Stomach (tissue), 9 donors: ENCODE data around the gene UTS2B. TPM values are rescaled to one million over a fixed set of nuclear protein-coding genes. Genes with fewer than 3 reads are reported as not detected.

Source experiments
- DNase-seq, 2 donors: peaks; one replicate each; pipeline versions ENCODE4 v3.0.0 to v3.0.0-alpha.2; 2013 to 2019
- H3K27ac ChIP-seq, 5 donors: fragments of 200-600 bp in 4 of 5; sonication (generic) in 4 of 5; one replicate each; pipeline ENCODE4 v1.5.1; 2013 to 2019; ENCODE audit warnings: mild to moderate bottlenecking in 1 of 5, moderate library complexity in 1 of 5
- H3K27me3 ChIP-seq, 3 donors: fragments of 200-600 bp; sonication (generic); one replicate each; pipeline ENCODE4 v1.5.1; 2017 to 2019; ENCODE audit warnings: mixed run types in 1 of 3
- H3K36me3 ChIP-seq, 4 donors: fragments of 200-600 bp; sonication (generic); 1 replicate in 3 of 4; 2 replicates in 1 of 4; pipeline ENCODE4 v1.5.1; 2016 to 2019
- H3K4me1 ChIP-seq, 4 donors: fragments of 200-600 bp; sonication (generic); one replicate each; pipeline ENCODE4 v1.5.1; 2016 to 2019
- H3K4me3 ChIP-seq, 4 donors: fragments of 200-600 bp; sonication (generic) in 3 of 4; one replicate each; pipeline ENCODE4 v1.5.1; 2016 to 2019; ENCODE audit warnings: mild to moderate bottlenecking in 1 of 4
- H3K9me3 ChIP-seq, 4 donors: fragments of 200-600 bp; sonication (generic); one replicate each; pipeline ENCODE4 v1.5.1; 2016 to 2019
- EP300 ChIP-seq: sonication (generic); formaldehyde crosslinking; IDR thresholded peaks from one replicate; pipeline ENCODE4 v1.6.1; 2017; ENCODE audit warnings: antibody characterized with exemption
- POLR2A ChIP-seq, 4 donors: fragments of 450-650 bp; IDR thresholded peaks; one replicate each; pipeline ENCODE4 v1.6.1; 2016; ENCODE audit warnings: antibody characterized with exemption in 4 of 4, control low read depth in 2 of 4, mild to moderate bottlenecking in 1 of 4, moderate library complexity in 1 of 4
- POLR2AphosphoS5 ChIP-seq, 3 donors: sonication (generic); formaldehyde crosslinking; IDR thresholded peaks; one replicate each; pipeline ENCODE4 v1.6.1; 2016; ENCODE audit warnings: antibody characterized with exemption in 3 of 3
- WGBS, 5 donors: extraction: QIAGEN DNeasy Blood & Tissue Kit in 3 of 5; methylation state at CpG; one replicate each; pipeline versions ENCODE4 v1.1.5 to v1.1.7; 2013 to 2018; 5-methylcytosine and 5-hydroxymethylcytosine counted together
- intact Hi-C: fragments of 100-400 bp; cut with DNase I; formaldehyde crosslinking; loops from one replicate; pipeline ENCODE4 v1.15.1; 2023; ENCODE audit warnings: low total_unique reads
- polyA plus RNA-seq, 3 donors: library from polyadenylated mRNA; stranded (reverse); fragments of 200-250 nt; gene quantifications; one replicate each; pipeline ENCODE4 v1.2.3, GENCODE V29; 2013
- total RNA-seq, 5 donors: library from RNA; depleted of rRNA; stranded (reverse); fragments of >200 nt; gene quantifications; one replicate each; pipeline versions ENCODE4 v1.1.0 to v1.2.3, GENCODE V29; 2014 to 2016
- TF ChIP-seq, protein P1 (sequence below), 7 experiments: fragments of 450-650 bp in 4 of 7; fragments of 200-600 bp in 3 of 7; sonication (generic) in 3 of 7; IDR thresholded peaks; one replicate each; pipeline ENCODE4 v1.5.1; 2016 to 2019; ENCODE audit warnings: antibody characterized with exemption in 7 of 7, control low read depth in 2 of 7, mild to moderate bottlenecking in 1 of 7
- donor health status: healthy with polysubstance abuse.
- donor health status: Bipolar disorder and iron deficiency.
- donor health status: healthy.

UTS2B gene
- total and polyA plus RNA-seq, 8 donors, result 0.20 to 0.46 TPM; not detected in 6

DNA sequence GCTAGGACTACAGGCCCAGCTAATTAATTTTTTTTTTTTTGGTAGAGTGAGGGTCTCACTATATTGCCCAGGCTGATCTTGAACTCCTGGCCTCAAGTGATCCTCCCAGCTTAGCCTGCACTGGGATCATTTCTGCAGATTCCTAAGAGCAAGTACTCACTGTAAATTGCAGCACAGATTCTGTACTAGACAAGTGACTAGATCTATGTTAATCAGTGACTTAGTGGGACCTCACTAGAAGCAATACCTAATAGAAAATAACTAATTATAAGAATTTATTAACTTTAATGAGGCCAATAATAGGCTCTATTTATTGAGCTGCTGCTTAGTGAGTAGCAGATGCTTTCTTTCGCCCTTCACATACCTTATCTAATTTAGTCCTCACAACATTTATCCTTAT is 10.6 kb upstream of the UTS2B start:
- no peaks in the 10 kb centered on the region for H3K9me3 ChIP-seq
- no peak overlapping the region for H3K27ac ChIP-seq
- DNase-seq, result no peak
- no peaks in the 10 kb centered on the region for H3K36me3 ChIP-seq
- H3K27me3 ChIP-seq, result no peaks in the 10 kb centered on the region
- 93 to 97% (median 96%) methylated on average over 1 of the region's 1 CpG for WGBS, 5 donors
- intact Hi-C loops, result no loop called here
- no peak overlapping the region for H3K4me3 ChIP-seq
- H3K4me1 ChIP-seq, result peaks cover 23 to 88% (median 56%) of the 10 kb centered on the region in 4 donors
- TF ChIP-seq POLR2AphosphoS5 (IDR thresholded peaks at IDR 0.05) (no peak), POLR2A (IDR thresholded peaks at IDR 0.05) (no peak), EP300 (no peak)
- TF ChIP-seq, protein P1, sequence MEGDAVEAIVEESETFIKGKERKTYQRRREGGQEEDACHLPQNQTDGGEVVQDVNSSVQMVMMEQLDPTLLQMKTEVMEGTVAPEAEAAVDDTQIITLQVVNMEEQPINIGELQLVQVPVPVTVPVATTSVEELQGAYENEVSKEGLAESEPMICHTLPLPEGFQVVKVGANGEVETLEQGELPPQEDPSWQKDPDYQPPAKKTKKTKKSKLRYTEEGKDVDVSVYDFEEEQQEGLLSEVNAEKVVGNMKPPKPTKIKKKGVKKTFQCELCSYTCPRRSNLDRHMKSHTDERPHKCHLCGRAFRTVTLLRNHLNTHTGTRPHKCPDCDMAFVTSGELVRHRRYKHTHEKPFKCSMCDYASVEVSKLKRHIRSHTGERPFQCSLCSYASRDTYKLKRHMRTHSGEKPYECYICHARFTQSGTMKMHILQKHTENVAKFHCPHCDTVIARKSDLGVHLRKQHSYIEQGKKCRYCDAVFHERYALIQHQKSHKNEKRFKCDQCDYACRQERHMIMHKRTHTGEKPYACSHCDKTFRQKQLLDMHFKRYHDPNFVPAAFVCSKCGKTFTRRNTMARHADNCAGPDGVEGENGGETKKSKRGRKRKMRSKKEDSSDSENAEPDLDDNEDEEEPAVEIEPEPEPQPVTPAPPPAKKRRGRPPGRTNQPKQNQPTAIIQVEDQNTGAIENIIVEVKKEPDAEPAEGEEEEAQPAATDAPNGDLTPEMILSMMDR (IDR thresholded peaks at IDR 0.05), result no peak

DNA sequence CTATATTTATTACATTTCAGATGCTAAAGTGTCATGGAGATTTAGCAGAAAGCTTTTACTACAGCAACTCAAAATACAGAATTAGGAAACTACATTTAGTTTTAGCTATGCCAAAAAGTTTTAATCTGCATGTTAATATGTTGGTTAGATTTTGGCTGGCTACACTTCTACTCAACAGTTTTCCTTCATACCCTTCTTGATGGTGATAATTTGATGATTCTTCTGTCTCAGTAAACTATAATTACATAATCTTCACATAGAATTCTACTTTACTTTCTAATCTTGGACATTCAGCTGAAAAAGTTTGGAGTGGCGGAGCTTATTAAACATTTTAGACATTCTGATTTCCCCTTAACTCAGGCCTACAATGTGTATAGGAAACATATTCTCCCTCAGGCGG is 10.0 kb upstream of the UTS2B start:
- TF ChIP-seq, protein P1 (IDR thresholded peaks at IDR 0.05), result no peak
- TF ChIP-seq EP300, result no peak
- no peak for TF ChIP-seq POLR2A (IDR thresholded peaks at IDR 0.05)
- H3K27me3 ChIP-seq, result no peaks in the 10 kb centered on the region
- H3K4me3 ChIP-seq, result no peak overlapping the region
- intact Hi-C loops, result no loop called here
- peaks cover 23 to 91% (median 56%) of the 10 kb centered on the region in 4 donors for H3K4me1 ChIP-seq
- H3K27ac ChIP-seq, result no peak overlapping the region
- H3K9me3 ChIP-seq, result no peaks in the 10 kb centered on the region
- DNase-seq, result no peak
- 93 to 99% (median 95%) methylated on average over 2 of the region's 2 CpGs for WGBS, 5 donors
- no peaks in the 10 kb centered on the region for H3K36me3 ChIP-seq

DNA sequence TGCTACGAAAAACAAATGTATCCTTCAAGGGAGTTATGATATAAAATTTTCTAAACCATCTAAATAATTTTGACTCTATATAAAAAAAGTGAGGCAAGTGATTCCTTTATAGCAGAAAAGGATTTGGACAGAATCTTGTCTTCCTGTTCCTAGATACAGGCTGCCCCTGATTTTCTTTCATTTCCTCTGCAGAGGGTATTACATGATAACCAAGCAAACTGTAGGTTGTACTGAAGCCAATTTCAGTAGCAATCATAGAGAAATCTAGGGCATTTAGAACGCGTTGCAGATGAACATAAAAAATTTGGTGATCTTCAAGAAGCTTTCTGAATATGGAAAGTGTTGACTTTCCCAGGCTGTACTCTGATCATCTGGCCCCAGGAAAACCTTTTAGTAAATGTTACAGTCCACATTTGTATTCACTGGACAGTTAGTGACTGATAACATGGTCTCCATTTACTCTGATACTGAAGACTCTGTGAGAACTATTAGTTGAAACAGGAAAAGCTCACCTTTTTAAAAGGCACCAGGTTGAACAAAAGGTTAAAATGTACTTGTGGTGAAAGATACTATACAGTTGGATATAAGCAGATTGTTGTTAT is 9.1 kb upstream of the UTS2B start:
- Histone ChIP-seq H3K27me3 (no peaks in the 10 kb centered on the region), H3K4me3 (no peak overlapping the region), H3K4me1 (peaks cover 18 to 90% (median 59%) of the 10 kb centered on the region in 4 donors), H3K9me3 (no peaks in the 10 kb centered on the region), H3K36me3 (no peaks in the 10 kb centered on the region), H3K27ac (no peak overlapping the region)
- TF ChIP-seq POLR2AphosphoS5 (IDR thresholded peaks at IDR 0.05), result no peak
- TF ChIP-seq POLR2A (IDR thresholded peaks at IDR 0.05), result no peak
- TF ChIP-seq, protein P1 (IDR thresholded peaks at IDR 0.05), result no peak
- TF ChIP-seq EP300, result no peak
- no peak for DNase-seq
- 53 to 72% (median 55%) methylated on average over 3 of the region's 3 CpGs for WGBS, 5 donors
- intact Hi-C loops, result no loop called here

DNA sequence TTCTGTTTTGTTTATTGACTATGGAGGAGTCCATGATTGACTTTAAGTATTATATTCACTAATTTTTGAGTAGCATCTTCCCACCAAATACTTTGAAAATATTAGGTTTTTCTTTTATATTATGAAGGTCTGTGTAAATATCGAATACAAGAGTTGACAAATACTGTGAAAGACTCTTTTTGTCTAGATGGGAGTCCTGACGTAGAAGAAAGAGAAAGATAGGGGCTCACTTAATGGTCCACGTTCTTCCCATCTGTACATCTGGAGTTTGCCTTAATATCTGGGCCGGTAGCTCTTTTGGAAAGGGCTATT is 7.8 kb upstream of the UTS2B start:
- intact Hi-C loops, result no loop called here
- no peak overlapping the region for H3K4me3 ChIP-seq
- no peaks in the 10 kb centered on the region for H3K36me3 ChIP-seq
- no peaks in the 10 kb centered on the region for H3K9me3 ChIP-seq
- 87 to 95% (median 93%) methylated on average over 4 of the region's 4 CpGs for WGBS, 5 donors
- no peak for DNase-seq
- no peak for TF ChIP-seq POLR2A (IDR thresholded peaks at IDR 0.05)
- TF ChIP-seq POLR2AphosphoS5 (IDR thresholded peaks at IDR 0.05), result no peak
- TF ChIP-seq, protein P1 (IDR thresholded peaks at IDR 0.05), result no peak
- no peak for TF ChIP-seq EP300
- H3K27me3 ChIP-seq, result no peaks in the 10 kb centered on the region
- peaks cover 16 to 90% (median 57%) of the 10 kb centered on the region in 4 donors for H3K4me1 ChIP-seq
- H3K27ac ChIP-seq, result no peak overlapping the region
